OCI-LY7 (cell line): ENCODE measurements around the gene TBL1Y.

Experiments used
- CTCF ChIP-seq: fragments of 200-600 bp; sonication (generic); conservative IDR thresholded peaks from 2 replicates; pipeline ENCODE4 v1.5.1; 2014; ENCODE audit warnings: mild to moderate bottlenecking, antibody characterized with exemption, low read length, moderate library complexity, mixed read lengths
- EZH2phosphoT487 ChIP-seq: fragments of 200-600 bp; sonication (generic); IDR thresholded peaks from 2 replicates; pipeline ENCODE4 v1.6.1; 2018; ENCODE audit warnings: low read depth, borderline replicate concordance, mild to moderate bottlenecking, mixed run types, antibody characterized with exemption, low read length, moderate library complexity, mixed read lengths

- no peak for TF ChIP-seq CTCF
- TF ChIP-seq EZH2phosphoT487, result no peak
Observed at GRCh38 chrY:6913362-6913761, 2.9 kb downstream of the TBL1Y start.
